Epithelial cell of esophagus (primary cell): Measurements from ENCODE around the gene TJP3.

Source experiments
- DNase-seq: peaks from one replicate; pipeline ENCODE4 v3.0.0; 2010; ENCODE audit warnings: low read depth
- H3K4me3 ChIP-seq: 2 replicates; pipeline ENCODE4 v1.5.1; 2011; ENCODE audit warnings: mild to moderate bottlenecking, low read length, control low read depth
- TF ChIP-seq, protein P1 (sequence below): IDR thresholded peaks from 2 replicates; pipeline ENCODE4 v1.5.1; 2011; ENCODE audit warnings: low read depth, mild to moderate bottlenecking, low read length, control low read depth, inconsistent platforms; ENCODE audit not compliant: insufficient read depth; ENCODE audit errors: missing control alignments

TJP3 gene

DNA sequence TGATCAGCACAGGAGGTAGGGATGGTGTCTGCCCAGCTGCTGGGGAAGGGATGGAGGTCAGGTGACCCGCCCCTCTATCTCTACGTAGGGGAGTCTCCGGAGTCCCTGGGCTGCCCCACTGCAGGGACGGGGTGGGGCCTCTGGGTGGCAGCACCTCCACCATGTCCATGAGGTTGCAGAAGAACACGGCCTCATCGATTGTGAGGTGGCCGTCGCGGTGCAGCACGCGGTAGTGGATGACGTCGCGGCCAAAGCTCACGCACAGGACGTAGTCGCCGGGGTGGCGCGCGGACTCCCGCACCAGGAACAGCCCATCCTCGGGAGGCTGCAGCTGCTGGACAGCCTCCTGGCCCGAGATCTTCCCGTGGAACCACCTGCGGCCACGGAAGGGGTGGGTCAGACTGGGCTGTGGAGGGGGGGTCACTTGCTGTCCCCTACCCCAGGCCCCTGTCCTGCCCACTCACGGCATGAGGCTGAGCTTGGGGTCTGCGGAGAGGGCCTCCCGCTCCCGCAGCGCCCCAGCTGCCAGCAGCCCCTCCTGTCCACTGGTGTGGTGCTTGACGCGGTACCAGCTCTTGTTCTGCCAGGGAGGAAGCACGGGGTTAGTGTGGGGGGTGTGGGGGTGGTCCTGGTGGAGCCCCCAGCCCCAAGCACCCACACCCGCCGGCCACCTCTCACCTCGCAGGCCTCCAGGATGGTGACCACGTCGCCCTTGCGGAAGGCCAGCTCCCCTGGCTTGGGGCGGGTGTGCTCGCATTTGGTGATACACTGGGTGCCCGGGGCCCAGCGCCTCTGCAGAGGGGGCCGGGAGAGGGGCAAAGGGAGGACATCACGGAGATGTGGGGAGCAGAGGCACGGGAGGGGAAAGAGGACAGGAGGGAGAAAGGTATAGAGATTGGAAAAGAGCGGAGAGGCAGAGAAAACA is 75.7 kb downstream of the TJP3 start:
- no peak for DNase-seq
- TF ChIP-seq, protein P1, sequence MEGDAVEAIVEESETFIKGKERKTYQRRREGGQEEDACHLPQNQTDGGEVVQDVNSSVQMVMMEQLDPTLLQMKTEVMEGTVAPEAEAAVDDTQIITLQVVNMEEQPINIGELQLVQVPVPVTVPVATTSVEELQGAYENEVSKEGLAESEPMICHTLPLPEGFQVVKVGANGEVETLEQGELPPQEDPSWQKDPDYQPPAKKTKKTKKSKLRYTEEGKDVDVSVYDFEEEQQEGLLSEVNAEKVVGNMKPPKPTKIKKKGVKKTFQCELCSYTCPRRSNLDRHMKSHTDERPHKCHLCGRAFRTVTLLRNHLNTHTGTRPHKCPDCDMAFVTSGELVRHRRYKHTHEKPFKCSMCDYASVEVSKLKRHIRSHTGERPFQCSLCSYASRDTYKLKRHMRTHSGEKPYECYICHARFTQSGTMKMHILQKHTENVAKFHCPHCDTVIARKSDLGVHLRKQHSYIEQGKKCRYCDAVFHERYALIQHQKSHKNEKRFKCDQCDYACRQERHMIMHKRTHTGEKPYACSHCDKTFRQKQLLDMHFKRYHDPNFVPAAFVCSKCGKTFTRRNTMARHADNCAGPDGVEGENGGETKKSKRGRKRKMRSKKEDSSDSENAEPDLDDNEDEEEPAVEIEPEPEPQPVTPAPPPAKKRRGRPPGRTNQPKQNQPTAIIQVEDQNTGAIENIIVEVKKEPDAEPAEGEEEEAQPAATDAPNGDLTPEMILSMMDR = no peak
- no peak overlapping the region for H3K4me3 ChIP-seq

DNA sequence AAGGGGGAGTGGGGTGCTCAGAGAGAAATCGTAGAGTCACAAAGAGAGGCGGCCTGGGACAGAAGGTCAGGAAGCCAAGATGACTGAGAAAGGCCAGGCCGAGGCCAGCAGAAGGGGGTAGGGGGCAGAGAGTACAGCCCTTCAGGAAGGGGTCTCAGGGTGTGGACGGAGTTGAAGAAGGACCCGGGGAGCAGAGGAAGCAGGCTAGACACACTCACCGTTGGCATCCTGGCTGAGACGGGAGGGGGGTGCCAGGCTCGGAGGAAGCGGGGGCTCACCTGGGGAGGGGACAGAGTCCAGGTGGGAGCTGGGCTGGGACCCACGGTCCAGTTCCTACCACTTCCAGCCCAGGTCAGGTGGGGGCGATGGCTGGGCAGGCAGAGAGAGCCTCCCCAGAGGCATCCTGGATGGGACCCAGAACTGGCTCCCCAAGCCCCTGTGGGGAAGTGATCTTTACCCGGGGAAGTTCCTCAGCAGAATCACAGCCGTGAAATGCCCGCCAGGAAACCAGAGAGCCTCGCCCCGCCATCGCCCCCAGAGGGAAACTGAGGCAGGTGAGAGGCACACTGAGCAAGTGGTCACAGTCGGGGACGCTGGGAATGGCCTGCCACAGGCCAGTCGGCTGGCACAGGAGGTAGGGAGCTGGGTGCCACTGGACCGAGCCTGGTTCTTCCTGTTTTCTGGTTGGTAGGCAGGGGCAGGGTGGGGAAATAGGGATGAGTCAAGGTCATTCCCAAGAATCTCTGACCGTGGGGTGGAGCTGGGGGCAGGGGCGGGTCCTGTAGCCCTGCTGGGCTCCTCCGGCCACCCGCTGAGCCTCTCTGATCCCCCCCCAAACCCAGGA is 76.6 kb downstream of the TJP3 start:
- TF ChIP-seq, protein P1 = no peak
- H3K4me3 ChIP-seq = no peak overlapping the region
- peak; percentile 22 for DNase-seq

DNA sequence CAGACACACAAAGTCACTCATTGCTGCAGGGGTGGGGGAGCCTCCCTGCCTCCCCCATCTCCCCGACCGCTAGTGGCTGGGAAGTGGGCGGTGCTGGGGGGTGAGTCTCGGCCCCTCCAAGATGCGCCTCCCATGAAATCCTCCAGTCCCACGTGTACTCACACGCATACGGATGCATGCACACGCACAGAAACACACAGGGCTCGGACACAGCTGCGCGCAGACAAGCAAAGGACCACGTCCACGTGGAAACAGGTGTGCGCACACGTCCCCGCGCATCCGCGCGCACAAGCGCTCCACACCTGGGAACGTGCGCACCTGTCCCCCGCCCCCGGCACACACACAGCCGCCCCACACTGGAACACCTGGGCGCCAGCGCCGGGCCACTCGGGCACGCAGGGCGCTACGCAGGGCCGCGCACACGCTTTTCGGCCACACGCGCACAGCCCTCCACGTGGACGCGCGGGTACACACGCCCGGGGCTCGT is 77.3 kb downstream of the TJP3 start:
- TF ChIP-seq, protein P1 = no peak
- peak; percentile 10 for DNase-seq
- H3K4me3 ChIP-seq = no peak overlapping the region

DNA sequence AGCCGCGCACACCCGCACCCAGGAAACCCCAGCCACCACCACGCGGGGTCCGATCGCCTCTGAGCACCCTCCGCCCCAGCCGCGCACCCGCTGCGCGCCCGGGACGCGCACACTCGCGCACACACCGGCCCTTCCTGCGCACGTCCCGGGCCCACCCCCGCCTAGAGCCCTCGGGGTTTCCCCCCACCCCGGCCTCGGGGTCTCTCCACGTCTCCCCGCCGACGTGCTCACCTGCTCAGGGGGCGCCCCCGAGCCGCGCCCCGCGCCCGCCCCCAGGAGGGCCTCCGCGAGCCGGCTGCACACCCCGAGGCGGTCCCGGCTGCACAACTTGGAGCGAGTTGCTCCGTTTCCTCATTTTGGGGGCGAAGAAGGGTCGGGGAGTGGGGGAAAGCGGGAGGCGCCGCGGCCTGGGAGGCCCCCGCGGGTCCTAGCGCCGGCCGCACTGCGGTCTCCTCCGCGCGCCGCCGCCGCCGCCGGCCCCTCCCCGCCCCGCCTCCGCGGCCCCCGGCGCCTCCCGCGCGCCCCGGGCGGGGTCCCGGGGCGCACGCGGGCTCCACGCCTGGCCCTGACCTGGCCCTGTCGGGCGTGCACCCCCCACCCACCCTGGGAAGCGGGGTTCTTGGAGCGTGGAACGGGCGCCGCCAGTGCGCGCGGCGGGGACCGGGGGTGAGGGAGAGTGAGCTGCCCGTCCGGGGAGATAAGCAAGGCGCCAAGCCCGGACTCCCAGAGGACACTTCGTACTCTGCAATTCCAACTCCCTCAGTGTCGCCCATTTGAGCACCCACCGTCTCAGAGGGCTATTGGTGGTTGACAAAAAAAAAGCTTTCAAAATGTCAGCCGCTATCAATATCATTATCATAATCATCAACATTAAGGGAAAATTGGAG is 78.0 kb downstream of the TJP3 start, which contains the start of gene MATK:
Gene MATK, minus strand, starts transcription at position 444 of the 887 bp plus-strand sequence. CDS start 1,246 bp downstream, outside the sequence.
- TF ChIP-seq, protein P1 = no peak
- DNase-seq = no peak

DNA sequence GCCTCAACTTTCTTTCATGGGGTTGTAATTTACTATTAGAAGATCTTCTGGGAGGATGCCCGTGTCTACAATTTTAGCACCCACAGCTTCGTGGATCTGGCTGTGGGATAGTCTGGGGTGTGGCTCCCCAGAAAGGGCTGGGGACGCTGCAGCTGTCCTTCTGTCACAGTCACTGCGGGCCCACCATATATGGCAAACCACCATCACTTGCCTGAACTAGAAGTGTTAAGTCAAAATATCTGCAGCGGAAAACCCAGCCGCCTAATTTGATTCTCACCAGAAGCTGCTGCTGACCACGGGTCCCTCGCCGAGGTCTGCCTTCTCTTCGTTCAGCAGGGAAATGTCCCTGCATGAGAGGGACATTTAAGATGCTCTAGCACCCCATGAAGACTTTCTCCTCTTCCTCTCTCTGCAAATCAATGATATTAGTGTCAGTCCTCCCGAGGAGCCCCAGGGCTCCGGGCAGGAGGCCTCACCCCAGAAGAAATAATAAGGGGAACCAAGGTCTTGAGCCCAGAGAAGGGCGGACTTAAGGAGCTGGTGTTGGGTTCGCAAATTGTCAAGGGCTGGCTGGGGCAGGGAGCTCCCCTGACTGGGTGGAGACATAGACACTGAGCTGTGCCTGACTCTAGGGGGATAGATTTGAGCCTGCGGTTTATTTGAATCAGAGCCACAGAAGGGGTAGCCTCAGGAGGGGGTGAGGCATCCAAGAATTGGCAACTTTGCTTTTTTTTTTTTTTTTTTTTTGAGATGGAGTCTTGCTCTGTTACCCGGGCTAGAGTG is 81.0 kb downstream of the TJP3 start:
- H3K4me3 ChIP-seq = no peak overlapping the region
- TF ChIP-seq, protein P1 = no peak
- DNase-seq = no peak

More for the DNA sequence above, 78.0 kb downstream of the TJP3 start, which contains the start of gene MATK:
- no peak within 1 kb of the TSS for H3K4me3 ChIP-seq
